ENCODE measurements around the gene TEX14. TPM values are rescaled to one million over a fixed set of nuclear protein-coding genes. Genes with fewer than 3 reads are reported as not detected.
A peak's percentile ranks its signal among the peaks of the same experiment; 100 is the strongest.

Gene TEX14
- total RNA-seq, 6 experiments from 2014 or later = 0.04 to 0.12 (median 0.09) TPM; not detected in 3

- H3K4me1 ChIP-seq = no peaks in the 10 kb centered on the region
- no peak overlapping the region for H3K4me3 ChIP-seq
- DNase-seq = no peak
- no peaks in the 10 kb centered on the region for H3K9me3 ChIP-seq
- H3K27me3 ChIP-seq = no peaks in the 10 kb centered on the region
- TF ChIP-seq CTCF (IDR thresholded peaks at IDR 0.05) = no peak
- no peak for TF ChIP-seq POLR2A (IDR thresholded peaks at IDR 0.05)
- 70% methylated on average over 2 of the region's 3 CpGs for whole genome bisulfite sequencing (ENCODE audit: insufficient coverage, low coverage, low lambda C conversion rate, missing lambda C conversion rate)
- ATAC-seq = peak in 1 of 4 donors; percentile 48
- no peak overlapping the region for H3K27ac ChIP-seq
- intact Hi-C loops (cut with DNase I) = no loop called here
- no peaks in the 10 kb centered on the region for H3K36me3 ChIP-seq
Measured at GRCh38 chr17:58572846-58573245, 119.0 kb downstream of the TEX14 start.

DNA sequence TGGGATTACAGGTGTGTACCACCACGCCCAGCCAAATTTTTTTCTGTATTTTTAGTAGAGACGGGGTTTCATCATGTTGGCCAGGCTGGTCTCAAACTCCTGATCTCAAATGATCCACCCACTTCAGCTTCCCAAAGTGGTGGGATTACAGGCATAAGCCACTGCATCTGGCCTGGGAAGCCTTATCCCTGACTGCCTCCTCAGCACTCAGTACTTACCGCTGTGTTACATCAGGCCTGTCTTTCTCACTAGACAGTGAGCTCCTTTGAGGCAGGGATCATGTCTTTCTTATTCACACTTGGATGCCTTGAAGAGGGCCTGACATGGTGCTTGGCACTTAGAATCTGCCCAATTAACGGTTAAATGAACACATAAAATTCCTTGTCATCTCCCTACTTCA lies 121.1 kb downstream of the TEX14 start:
- H3K27me3 ChIP-seq = no peaks in the 10 kb centered on the region
- WGBS (ENCODE audit: insufficient coverage, low coverage, low lambda C conversion rate, missing lambda C conversion rate) = 100% methylated on average over 2 of the region's 4 CpGs
- H3K36me3 ChIP-seq = no peaks in the 10 kb centered on the region
- H3K27ac ChIP-seq = no peak overlapping the region
- TF ChIP-seq CTCF (IDR thresholded peaks at IDR 0.05) = no peak
- TF ChIP-seq POLR2A (IDR thresholded peaks at IDR 0.05) = no peak
- ATAC-seq = no peak
- H3K4me3 ChIP-seq = no peak overlapping the region
- H3K9me3 ChIP-seq = no peaks in the 10 kb centered on the region
- intact Hi-C loops (cut with DNase I) = no loop called here
- H3K4me1 ChIP-seq = no peaks in the 10 kb centered on the region
- no peak for DNase-seq

DNA sequence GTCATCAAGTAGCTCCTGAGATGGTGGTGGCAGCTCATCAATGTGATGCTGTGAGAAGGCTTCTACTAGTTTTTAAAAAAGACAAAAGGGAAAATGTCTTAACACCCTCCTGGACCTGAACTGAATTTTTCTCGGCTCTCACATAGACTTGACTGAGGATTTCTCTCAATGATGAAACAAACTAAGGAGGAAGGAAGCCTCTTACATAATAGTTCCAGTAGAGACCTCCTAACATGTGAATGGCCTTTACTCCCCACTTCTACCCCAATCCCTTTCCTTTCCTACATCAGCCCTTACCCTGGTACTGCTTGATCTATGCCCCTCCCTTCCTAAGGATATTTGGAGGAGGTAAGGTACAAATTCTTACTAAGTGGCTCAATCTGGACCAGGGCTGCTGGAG lies 122.6 kb downstream of the TEX14 start:
- intact Hi-C loops (cut with DNase I) = no loop called here
- Histone ChIP-seq H3K36me3 (no peaks in the 10 kb centered on the region), H3K4me3 (no peak overlapping the region), H3K9me3 (no peaks in the 10 kb centered on the region), H3K27ac (no peak overlapping the region), H3K4me1 (no peaks in the 10 kb centered on the region), H3K27me3 (no peaks in the 10 kb centered on the region)
- ATAC-seq (peak in 3 of 4 donors; percentile 24 to 36 (median 31)), DNase-seq (no peak)
- WGBS (ENCODE audit: insufficient coverage, low coverage, low lambda C conversion rate, missing lambda C conversion rate) = 83% methylated on average over 1 of the region's 1 CpG
- no peak for TF ChIP-seq CTCF (IDR thresholded peaks at IDR 0.05)
- TF ChIP-seq POLR2A (IDR thresholded peaks at IDR 0.05) = no peak

DNA sequence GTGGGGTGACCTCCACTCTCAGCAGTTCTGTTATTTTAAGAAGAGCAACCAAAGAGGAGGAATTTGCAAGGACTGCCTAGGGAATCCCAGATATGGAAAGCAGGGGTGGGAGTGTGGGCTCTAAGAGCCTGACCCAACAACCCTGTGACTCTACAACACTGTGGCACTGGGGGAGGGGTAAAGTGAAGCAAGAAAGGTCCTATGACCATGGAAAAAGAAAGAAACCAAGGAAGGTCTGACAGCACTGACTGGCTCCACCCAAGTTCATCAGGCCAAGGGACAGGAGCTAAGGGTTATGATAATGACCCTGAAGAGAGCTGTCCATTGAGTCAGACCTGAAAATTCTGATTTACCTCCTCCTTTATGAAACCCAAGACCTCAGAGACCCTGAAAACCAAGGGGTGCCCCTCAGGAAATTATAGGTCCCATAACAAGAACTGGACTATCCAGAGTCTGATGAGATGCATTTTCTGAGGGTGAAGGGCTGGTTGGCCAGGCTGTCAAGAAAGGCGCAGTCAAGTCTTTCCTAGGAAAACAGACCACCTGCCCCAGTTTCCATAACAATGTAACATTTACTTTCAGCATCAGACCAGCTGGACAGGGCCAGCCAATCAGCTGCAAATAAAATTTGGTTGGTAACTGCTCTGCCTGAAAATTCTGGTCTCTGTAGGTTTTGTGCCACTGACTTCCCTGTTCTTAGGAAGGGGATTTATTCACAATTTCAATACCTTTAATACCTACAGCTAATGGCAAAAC lies 123.6 kb downstream of the TEX14 start:
- WGBS (ENCODE audit: insufficient coverage, low coverage, low lambda C conversion rate, missing lambda C conversion rate) = no CpG with 5 or more reads among the region's 1 CpG
- intact Hi-C loops (cut with DNase I) = no loop called here
- TF ChIP-seq CTCF (IDR thresholded peaks at IDR 0.05) = no peak
- TF ChIP-seq POLR2A (IDR thresholded peaks at IDR 0.05) = no peak

More for the DNA sequence above, 123.6 kb downstream of the TEX14 start:
- H3K27ac ChIP-seq = no peak overlapping the region
- no peaks in the 10 kb centered on the region for H3K4me1 ChIP-seq
- no peaks in the 10 kb centered on the region for H3K9me3 ChIP-seq
- ATAC-seq (no peak), DNase-seq (no peak)
- no peaks in the 10 kb centered on the region for H3K27me3 ChIP-seq
- no peaks in the 10 kb centered on the region for H3K36me3 ChIP-seq
- no peak overlapping the region for H3K4me3 ChIP-seq
